Panc1 (cell line): Measurements from ENCODE around the gene ELMOD1. TPM values are rescaled to one million over a fixed set of nuclear protein-coding genes. Genes with fewer than 3 reads are reported as not detected.

ENCODE experiments used
- ATAC-seq: fragments of 200-7000 bp; cut with Tn5 transposase; 2 replicates; pipeline ENCODE4 v1.9.1; 2020; ENCODE audit warnings: mild to moderate bottlenecking, moderate library complexity
- BruUV-seq: library from RNA; stranded (reverse); fragments of 400-500 nt; replicated peaks from 2 replicates; lab custom pipeline; 2021; lab: Mats Ljungman, UMichigan
- CTCF ChIA-PET: fragments of 300-600 bp; sonication (Branson Sonifier 250); formaldehyde crosslinking; loops from one replicate; lab custom pipeline; 2022; ENCODE audit warnings: antibody characterized with exemption; lab: Charles Lee
- POLR2A ChIA-PET: fragments of 300-600 bp; sonication (Branson Sonifier 250); formaldehyde crosslinking; loops from one replicate; lab custom pipeline; 2022; ENCODE audit warnings: antibody characterized with exemption; lab: Charles Lee
- DNase-seq: peaks from one replicate; pipeline ENCODE4 v3.0.0-alpha.2; 2010; ENCODE audit warnings: low read depth, low spot score
- H3K27ac ChIP-seq: 2 replicates; pipeline ENCODE4 v1.5.1; 2011; ENCODE audit warnings: mild to moderate bottlenecking, low read length, inconsistent platforms
- H3K27me3 ChIP-seq: fragments of 200-500 bp; sonication (Bioruptor generic); 2 replicates; pipeline ENCODE4 v1.6.0; 2014; ENCODE audit warnings: low read length, inconsistent platforms; ENCODE audit not compliant: control insufficient read depth, insufficient read depth
- H3K36me3 ChIP-seq: fragments of 200-500 bp; sonication (Bioruptor generic); 2 replicates; pipeline ENCODE4 v1.5.1; 2014; ENCODE audit warnings: inconsistent platforms, mild to moderate bottlenecking, low read length, moderate library complexity; ENCODE audit not compliant: control insufficient read depth, insufficient read depth
- H3K4me1 ChIP-seq: 2 replicates; pipeline ENCODE4 v1.5.1; 2011; ENCODE audit warnings: inconsistent platforms, mild to moderate bottlenecking, low read length, moderate library complexity; ENCODE audit not compliant: control insufficient read depth, insufficient read depth
- H3K4me3 ChIP-seq, 2 experiments: 2 replicates each; pipeline ENCODE4 v1.5.1; 2011 to 2012; ENCODE audit warnings: low read depth in 2 of 2, low read length in 2 of 2, mild to moderate bottlenecking in 2 of 2, inconsistent platforms in 1 of 2, moderate library complexity in 1 of 2
- H3K9me3 ChIP-seq: fragments of 200-500 bp; sonication (Bioruptor generic); 2 replicates; pipeline ENCODE4 v1.5.1; 2014; ENCODE audit warnings: low read depth, mild to moderate bottlenecking, inconsistent platforms, low read length, moderate library complexity; ENCODE audit not compliant: control insufficient read depth, insufficient read depth
- POLR2AphosphoS5 ChIP-seq: IDR thresholded peaks from 2 replicates; pipeline ENCODE4 v1.6.1; 2012; ENCODE audit warnings: mild to moderate bottlenecking, low read depth, low read length, moderate library complexity
- SIN3A ChIP-seq: IDR thresholded peaks from 2 replicates; pipeline ENCODE4 v1.6.1; 2012; ENCODE audit warnings: low read depth, mild to moderate bottlenecking, low read length, moderate library complexity, borderline replicate concordance; ENCODE audit not compliant: insufficient read depth
- TCF7L2 ChIP-seq: IDR thresholded peaks from 2 replicates; pipeline ENCODE4 v1.6.1; 2011; ENCODE audit warnings: mild to moderate bottlenecking, low read depth, low read length, inconsistent platforms
- in situ Hi-C: cut with HindIII; loops from 2 replicates; pipeline ENCODE4 v1.10.0; 2016; ENCODE audit warnings: low sequenced_read_pairs, low pct_unique_long_range_greater_than_20kb
- intact Hi-C: fragments of 100-400 bp; cut with micrococcal nuclease; formaldehyde crosslinking; loops from one replicate; pipeline ENCODE4 v1.10.0; 2022; ENCODE audit not compliant: unreplicated experiment
- total RNA-seq: library from RNA; stranded (reverse); gene quantifications from one replicate; pipeline ENCODE4 v1.2.1, GENCODE V29; 2021; ENCODE audit not compliant: unreplicated experiment
- TF ChIP-seq, protein P1 (sequence below): fragments of 450-650 bp; IDR thresholded peaks from 2 replicates; pipeline ENCODE4 v1.5.1; 2017; ENCODE audit warnings: mild to moderate bottlenecking
- TF ChIP-seq, protein P2 (sequence below), 2 experiments: IDR thresholded peaks; 2 replicates each; pipeline ENCODE4 v1.6.1; 2011 to 2012; ENCODE audit warnings: low read depth in 2 of 2, control low read depth in 1 of 2, low read length in 1 of 2, mild to moderate bottlenecking in 1 of 2, moderate library complexity in 1 of 2; ENCODE audit not compliant: insufficient read depth in 1 of 2

The ELMOD1 gene
- total RNA-seq, 1 experiment from 2014 or later = 2.1 TPM

DNA sequence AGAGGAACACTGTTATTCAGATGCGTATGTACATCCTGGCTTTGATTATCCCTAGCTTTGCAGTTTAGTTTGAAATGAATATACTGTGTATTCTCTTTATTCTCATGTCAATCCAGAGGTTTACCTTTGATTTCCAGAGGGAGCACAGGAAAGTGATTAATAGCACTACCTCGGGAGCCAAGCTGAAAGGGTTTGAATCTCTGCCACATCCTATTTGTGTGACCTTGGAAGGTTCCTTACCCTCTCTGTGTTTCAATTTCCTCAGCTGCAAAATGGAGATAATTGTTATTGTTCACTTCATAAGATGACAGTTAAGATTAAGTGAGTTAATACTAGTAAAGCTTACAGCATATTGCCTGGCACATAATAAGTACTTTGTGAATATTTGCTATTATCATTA, 17.9 kb downstream of the ELMOD1 start:
- ChIA-PET CTCF (no interaction called here), POLR2A (no interaction called here)
- Histone ChIP-seq H3K9me3 (no peaks in the 10 kb centered on the region), H3K27ac (no peak overlapping the region), H3K27me3 (no peaks in the 10 kb centered on the region), H3K4me1 (no peaks in the 10 kb centered on the region), H3K4me3 (no peak overlapping the region), H3K36me3 (no peaks in the 10 kb centered on the region)
- DNase-seq (no peak), ATAC-seq (no peak)
- intact Hi-C loops = no loop called here
- no TSS peak for BruUV-seq
- in situ Hi-C loops = no loop called here
- no peak for TF ChIP-seq SIN3A
- TF ChIP-seq, protein P1, sequence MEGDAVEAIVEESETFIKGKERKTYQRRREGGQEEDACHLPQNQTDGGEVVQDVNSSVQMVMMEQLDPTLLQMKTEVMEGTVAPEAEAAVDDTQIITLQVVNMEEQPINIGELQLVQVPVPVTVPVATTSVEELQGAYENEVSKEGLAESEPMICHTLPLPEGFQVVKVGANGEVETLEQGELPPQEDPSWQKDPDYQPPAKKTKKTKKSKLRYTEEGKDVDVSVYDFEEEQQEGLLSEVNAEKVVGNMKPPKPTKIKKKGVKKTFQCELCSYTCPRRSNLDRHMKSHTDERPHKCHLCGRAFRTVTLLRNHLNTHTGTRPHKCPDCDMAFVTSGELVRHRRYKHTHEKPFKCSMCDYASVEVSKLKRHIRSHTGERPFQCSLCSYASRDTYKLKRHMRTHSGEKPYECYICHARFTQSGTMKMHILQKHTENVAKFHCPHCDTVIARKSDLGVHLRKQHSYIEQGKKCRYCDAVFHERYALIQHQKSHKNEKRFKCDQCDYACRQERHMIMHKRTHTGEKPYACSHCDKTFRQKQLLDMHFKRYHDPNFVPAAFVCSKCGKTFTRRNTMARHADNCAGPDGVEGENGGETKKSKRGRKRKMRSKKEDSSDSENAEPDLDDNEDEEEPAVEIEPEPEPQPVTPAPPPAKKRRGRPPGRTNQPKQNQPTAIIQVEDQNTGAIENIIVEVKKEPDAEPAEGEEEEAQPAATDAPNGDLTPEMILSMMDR = no peak
- TF ChIP-seq TCF7L2 = no peak
- TF ChIP-seq, protein P2, sequence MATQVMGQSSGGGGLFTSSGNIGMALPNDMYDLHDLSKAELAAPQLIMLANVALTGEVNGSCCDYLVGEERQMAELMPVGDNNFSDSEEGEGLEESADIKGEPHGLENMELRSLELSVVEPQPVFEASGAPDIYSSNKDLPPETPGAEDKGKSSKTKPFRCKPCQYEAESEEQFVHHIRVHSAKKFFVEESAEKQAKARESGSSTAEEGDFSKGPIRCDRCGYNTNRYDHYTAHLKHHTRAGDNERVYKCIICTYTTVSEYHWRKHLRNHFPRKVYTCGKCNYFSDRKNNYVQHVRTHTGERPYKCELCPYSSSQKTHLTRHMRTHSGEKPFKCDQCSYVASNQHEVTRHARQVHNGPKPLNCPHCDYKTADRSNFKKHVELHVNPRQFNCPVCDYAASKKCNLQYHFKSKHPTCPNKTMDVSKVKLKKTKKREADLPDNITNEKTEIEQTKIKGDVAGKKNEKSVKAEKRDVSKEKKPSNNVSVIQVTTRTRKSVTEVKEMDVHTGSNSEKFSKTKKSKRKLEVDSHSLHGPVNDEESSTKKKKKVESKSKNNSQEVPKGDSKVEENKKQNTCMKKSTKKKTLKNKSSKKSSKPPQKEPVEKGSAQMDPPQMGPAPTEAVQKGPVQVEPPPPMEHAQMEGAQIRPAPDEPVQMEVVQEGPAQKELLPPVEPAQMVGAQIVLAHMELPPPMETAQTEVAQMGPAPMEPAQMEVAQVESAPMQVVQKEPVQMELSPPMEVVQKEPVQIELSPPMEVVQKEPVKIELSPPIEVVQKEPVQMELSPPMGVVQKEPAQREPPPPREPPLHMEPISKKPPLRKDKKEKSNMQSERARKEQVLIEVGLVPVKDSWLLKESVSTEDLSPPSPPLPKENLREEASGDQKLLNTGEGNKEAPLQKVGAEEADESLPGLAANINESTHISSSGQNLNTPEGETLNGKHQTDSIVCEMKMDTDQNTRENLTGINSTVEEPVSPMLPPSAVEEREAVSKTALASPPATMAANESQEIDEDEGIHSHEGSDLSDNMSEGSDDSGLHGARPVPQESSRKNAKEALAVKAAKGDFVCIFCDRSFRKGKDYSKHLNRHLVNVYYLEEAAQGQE (IDR thresholded peaks at IDR 0.05; ENCODE audit: insufficient read depth in 1 of 2, low read depth in 2 of 2, low read length in 1 of 2) = no peak
- no peak for TF ChIP-seq POLR2AphosphoS5

DNA sequence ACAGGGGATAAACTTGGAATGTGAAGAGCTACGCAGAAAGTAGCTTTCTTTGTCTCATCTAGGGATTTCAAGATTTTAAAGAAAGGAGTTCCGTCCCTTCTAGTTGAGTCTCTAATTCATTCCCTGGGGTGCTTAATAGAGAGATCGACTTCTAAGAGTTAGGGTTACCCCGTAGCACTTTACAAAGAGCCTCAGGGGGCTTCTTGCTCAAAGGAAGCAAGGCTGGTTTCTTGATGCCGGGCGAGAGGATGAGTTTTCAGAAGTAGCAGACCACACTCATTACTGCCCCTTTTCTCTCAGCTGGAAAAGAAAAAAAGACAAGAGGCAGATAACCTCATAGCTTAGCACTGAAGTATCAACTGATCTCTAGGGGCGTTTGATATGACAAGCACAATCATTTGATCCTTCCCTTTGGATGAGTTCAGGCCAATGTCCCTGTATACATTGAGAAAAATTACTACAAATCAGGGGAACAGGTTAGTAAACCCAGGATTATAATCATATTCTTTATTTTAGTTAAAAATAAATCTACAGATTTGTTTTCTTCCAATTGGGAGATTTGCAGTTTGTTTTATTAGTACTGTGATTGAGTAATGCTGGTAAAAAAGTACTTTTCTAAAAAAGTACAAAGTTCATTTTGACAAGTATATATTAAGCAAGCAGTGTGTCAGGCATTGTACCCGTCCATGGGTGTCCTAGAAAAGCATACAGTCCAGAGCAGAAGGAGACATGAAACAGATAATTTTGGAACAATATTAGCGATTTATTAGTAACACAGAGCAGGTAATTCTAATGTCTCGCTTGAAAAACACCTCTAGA, 18.7 kb downstream of the ELMOD1 start:
- Histone ChIP-seq H3K27me3 (no peaks in the 10 kb centered on the region), H3K4me1 (no peaks in the 10 kb centered on the region), H3K36me3 (no peaks in the 10 kb centered on the region), H3K27ac (no peak overlapping the region), H3K4me3 (no peak overlapping the region), H3K9me3 (no peaks in the 10 kb centered on the region)
- ATAC-seq (no peak), DNase-seq (no peak)
- in situ Hi-C loops = no loop called here
- intact Hi-C loops = no loop called here
- BruUV-seq = no TSS peak
- ChIA-PET POLR2A (interaction anchor here (0.7 kb wide), 1 partner anchor 30 kb away, joined by 7 read pairs; no protein-coding TSS in a partner anchor), CTCF (no interaction called here)
- TF ChIP-seq SIN3A = no peak
- TF ChIP-seq, protein P1 = no peak
- TF ChIP-seq, protein P2 (IDR thresholded peaks at IDR 0.05; ENCODE audit: insufficient read depth in 1 of 2, low read depth in 2 of 2, low read length in 1 of 2) = no peak
- TF ChIP-seq TCF7L2 = no peak
- no peak for TF ChIP-seq POLR2AphosphoS5
